Activated B cell treated with CpG ODN at 0.5 μM for 24 hours (primary cell): ENCODE results near the gene TREML2. TPM values are rescaled to one million over a fixed set of nuclear protein-coding genes. Genes with fewer than 3 reads are reported as not detected.

Source experiments
- ATAC-seq: fragments of 200-7000 bp; cut with Tn5 transposase; one replicate; pipeline ENCODE4 v1.10.0; 2021; ENCODE audit warnings: low read depth, mild to moderate bottlenecking, moderate library complexity
- CTCF ChIA-PET: fragments of 350-600 bp; sonication (Branson Sonifier 250); formaldehyde crosslinking; loops from one replicate; lab custom pipeline; 2021; ENCODE audit warnings: antibody characterized with exemption; lab: Charles Lee
- POLR2A ChIA-PET: fragments of 350-600 bp; sonication (Branson Sonifier 250); formaldehyde crosslinking; loops from one replicate; lab custom pipeline; 2021; ENCODE audit warnings: antibody characterized with exemption; lab: Charles Lee
- DNase-seq: peaks from one replicate; pipeline ENCODE4 v3.0.0; 2022
- H3K27ac Mint-ChIP-seq: one replicate; pipeline ENCODE4 v1.8.0; 2020; ENCODE audit warnings: mixed read lengths
- H3K27me3 Mint-ChIP-seq: one replicate; pipeline ENCODE4 v1.8.0; 2021; ENCODE audit warnings: mixed read lengths
- H3K36me3 Mint-ChIP-seq: one replicate; pipeline ENCODE4 v1.8.0; 2021; ENCODE audit warnings: low read depth, mixed read lengths
- H3K4me1 Mint-ChIP-seq: one replicate; pipeline ENCODE4 v1.8.0; 2021; ENCODE audit warnings: mixed read lengths
- H3K4me3 Mint-ChIP-seq: one replicate; pipeline ENCODE4 v1.8.0; 2020; ENCODE audit warnings: mild to moderate bottlenecking, mixed read lengths
- H3K9me3 Mint-ChIP-seq: one replicate; pipeline ENCODE4 v1.8.0; 2020; ENCODE audit warnings: mixed read lengths
- intact Hi-C: fragments of 100-400 bp; cut with micrococcal nuclease; formaldehyde crosslinking; loops from one replicate; pipeline ENCODE4 v1.15.1; 2024
- total RNA-seq: library from RNA; stranded (reverse); gene quantifications from 2 replicates; pipeline ENCODE4 v1.2.3, GENCODE V29; 2022
- TF ChIP-seq, protein P1 (sequence below): fragments of 200-600 bp; IDR thresholded peaks from one replicate; pipeline ENCODE4 v1.8.0; 2022; ENCODE audit warnings: antibody characterized with exemption, mild to moderate bottlenecking

The TREML2 gene
- total RNA-seq, 1 donor from 2014 or later: 10.2 TPM

DNA sequence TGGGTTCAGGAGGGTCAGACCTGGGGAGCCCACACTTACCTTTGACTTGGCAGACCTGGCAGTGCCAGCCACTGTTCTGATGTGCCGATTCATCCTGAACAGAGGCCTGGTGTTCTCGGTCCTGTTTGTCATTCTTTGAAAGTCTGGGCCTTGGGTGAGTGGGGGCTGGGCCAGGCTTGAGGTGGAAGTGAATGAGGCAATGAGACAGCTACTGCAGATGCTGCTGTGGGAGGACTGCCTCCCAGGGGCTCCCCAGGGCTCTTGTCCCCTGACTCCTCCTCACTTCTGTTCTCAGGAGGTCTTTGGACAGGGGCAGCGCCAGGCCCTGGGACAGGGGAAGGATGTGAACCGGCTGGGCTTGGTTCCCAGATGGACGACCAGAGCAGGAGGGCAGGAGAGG lies 21.6 kb upstream of the TREML2 start:
- intact Hi-C loops: no loop called here
- Mint-ChIP-seq H3K27ac (no peak overlapping the region), H3K9me3 (peaks cover 3% of the 10 kb centered on the region), H3K27me3 (peaks cover 4% of the 10 kb centered on the region), H3K36me3 (no peaks in the 10 kb centered on the region), H3K4me1 (peaks cover 7% of the 10 kb centered on the region), H3K4me3 (no peak overlapping the region)
- ChIA-PET POLR2A (no interaction called here), CTCF (no interaction called here)
- ATAC-seq (no peak), DNase-seq (no peak)
- TF ChIP-seq, protein P1, sequence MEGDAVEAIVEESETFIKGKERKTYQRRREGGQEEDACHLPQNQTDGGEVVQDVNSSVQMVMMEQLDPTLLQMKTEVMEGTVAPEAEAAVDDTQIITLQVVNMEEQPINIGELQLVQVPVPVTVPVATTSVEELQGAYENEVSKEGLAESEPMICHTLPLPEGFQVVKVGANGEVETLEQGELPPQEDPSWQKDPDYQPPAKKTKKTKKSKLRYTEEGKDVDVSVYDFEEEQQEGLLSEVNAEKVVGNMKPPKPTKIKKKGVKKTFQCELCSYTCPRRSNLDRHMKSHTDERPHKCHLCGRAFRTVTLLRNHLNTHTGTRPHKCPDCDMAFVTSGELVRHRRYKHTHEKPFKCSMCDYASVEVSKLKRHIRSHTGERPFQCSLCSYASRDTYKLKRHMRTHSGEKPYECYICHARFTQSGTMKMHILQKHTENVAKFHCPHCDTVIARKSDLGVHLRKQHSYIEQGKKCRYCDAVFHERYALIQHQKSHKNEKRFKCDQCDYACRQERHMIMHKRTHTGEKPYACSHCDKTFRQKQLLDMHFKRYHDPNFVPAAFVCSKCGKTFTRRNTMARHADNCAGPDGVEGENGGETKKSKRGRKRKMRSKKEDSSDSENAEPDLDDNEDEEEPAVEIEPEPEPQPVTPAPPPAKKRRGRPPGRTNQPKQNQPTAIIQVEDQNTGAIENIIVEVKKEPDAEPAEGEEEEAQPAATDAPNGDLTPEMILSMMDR: no peak

DNA sequence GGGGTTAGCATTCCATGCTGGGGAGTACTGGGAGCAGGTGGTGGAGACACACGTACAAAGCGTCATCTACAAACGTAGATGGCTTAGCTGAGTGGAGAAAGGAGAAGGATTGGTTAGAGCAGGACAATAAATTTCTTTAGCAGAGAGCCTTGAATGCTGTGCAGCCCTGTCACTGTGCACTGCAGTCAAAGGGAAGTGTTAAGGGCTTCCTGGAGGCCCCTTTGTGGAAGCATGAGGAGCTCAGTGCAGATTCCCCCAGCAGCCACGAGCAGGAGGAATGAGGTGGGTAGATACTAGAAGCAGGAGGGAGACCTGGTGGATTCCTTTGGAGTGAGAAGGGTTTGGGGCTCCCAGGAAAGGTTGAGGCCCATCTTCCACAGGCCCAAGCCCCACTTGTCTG lies 21.1 kb upstream of the TREML2 start:
- H3K4me1 Mint-ChIP-seq: peaks cover 7% of the 10 kb centered on the region
- TF ChIP-seq, protein P1: no peak
- ChIA-PET CTCF (no interaction called here), POLR2A (no interaction called here)
- H3K27me3 Mint-ChIP-seq: peaks cover under 1% of the 10 kb centered on the region
- H3K4me3 Mint-ChIP-seq: no peak overlapping the region
- ATAC-seq (no peak), DNase-seq (no peak)
- no peaks in the 10 kb centered on the region for H3K36me3 Mint-ChIP-seq
- intact Hi-C loops: no loop called here
- no peak overlapping the region for H3K27ac Mint-ChIP-seq
- peaks cover 3% of the 10 kb centered on the region for H3K9me3 Mint-ChIP-seq

GRCh38 chr6:41216616-41217015 lies 15.7 kb upstream of the TREML2 start:
- DNase-seq (no peak), ATAC-seq (no peak)
- Mint-ChIP-seq H3K27ac (no peak overlapping the region), H3K9me3 (peaks cover 19% of the 10 kb centered on the region), H3K36me3 (peaks cover 5% of the 10 kb centered on the region), H3K27me3 (no peaks in the 10 kb centered on the region), H3K4me1 (peaks cover under 1% of the 10 kb centered on the region), H3K4me3 (no peak overlapping the region)
- CTCF ChIA-PET: no interaction called here
- TF ChIP-seq, protein P1: no peak
- POLR2A ChIA-PET: no interaction called here
- intact Hi-C loops: no loop called here

DNA sequence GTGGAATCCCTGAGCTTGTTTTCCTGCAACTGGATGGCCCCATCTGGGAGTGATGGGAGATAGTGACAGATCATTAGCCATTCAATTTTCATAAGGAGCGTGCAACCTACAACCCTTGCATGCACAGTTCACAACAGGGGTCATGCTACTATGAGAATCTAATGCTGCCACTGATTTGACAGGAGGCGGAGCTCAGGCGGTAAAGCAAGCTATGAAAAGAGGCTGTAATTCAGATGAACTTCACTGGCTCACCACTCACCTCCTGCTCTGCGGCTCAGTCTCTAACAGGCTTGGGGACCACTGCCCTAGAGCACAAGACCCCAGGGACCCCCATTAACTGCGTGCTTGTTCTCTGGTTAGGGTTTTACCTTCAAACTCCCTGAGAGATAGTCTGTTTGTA lies 14.8 kb upstream of the TREML2 start:
- Mint-ChIP-seq H3K4me3 (no peak overlapping the region), H3K36me3 (peaks cover 5% of the 10 kb centered on the region), H3K27me3 (no peaks in the 10 kb centered on the region), H3K27ac (no peak overlapping the region), H3K9me3 (peaks cover 19% of the 10 kb centered on the region), H3K4me1 (peaks cover 5% of the 10 kb centered on the region)
- no peak for DNase-seq
- no peak for ATAC-seq
- TF ChIP-seq, protein P1: no peak
- CTCF ChIA-PET: no interaction called here
- POLR2A ChIA-PET: no interaction called here
- intact Hi-C loops: no loop called here

GRCh38 chr6:41214559-41215238 lies 13.8 kb upstream of the TREML2 start:
- ATAC-seq (no peak), DNase-seq (no peak)
- Mint-ChIP-seq H3K27me3 (no peaks in the 10 kb centered on the region), H3K36me3 (peaks cover 5% of the 10 kb centered on the region), H3K4me1 (peaks cover 16% of the 10 kb centered on the region), H3K9me3 (peaks cover 16% of the 10 kb centered on the region), H3K4me3 (no peak overlapping the region), H3K27ac (no peak overlapping the region)
- ChIA-PET CTCF (no interaction called here), POLR2A (no interaction called here)
- intact Hi-C loops: no loop called here
- TF ChIP-seq, protein P1: no peak
